NCI-H2227 (cell line): ENCODE data around the gene RPL3.

Experiments
- DNase-seq: peaks from one replicate; lab custom pipeline; 2025; ENCODE audit not compliant: unreplicated experiment; lab: John Stamatoyannopoulos, UW

RPL3 gene

GRCh38 chr22:39301108-39301507 is 18.3 kb downstream of the RPL3 start:
- no peak for DNase-seq

GRCh38 chr22:39300186-39300830 is 19.1 kb downstream of the RPL3 start:
- DNase-seq = no peak

- no peak for DNase-seq
Measured at GRCh38 chr22:39299829-39300178, 19.6 kb downstream of the RPL3 start.

DNA sequence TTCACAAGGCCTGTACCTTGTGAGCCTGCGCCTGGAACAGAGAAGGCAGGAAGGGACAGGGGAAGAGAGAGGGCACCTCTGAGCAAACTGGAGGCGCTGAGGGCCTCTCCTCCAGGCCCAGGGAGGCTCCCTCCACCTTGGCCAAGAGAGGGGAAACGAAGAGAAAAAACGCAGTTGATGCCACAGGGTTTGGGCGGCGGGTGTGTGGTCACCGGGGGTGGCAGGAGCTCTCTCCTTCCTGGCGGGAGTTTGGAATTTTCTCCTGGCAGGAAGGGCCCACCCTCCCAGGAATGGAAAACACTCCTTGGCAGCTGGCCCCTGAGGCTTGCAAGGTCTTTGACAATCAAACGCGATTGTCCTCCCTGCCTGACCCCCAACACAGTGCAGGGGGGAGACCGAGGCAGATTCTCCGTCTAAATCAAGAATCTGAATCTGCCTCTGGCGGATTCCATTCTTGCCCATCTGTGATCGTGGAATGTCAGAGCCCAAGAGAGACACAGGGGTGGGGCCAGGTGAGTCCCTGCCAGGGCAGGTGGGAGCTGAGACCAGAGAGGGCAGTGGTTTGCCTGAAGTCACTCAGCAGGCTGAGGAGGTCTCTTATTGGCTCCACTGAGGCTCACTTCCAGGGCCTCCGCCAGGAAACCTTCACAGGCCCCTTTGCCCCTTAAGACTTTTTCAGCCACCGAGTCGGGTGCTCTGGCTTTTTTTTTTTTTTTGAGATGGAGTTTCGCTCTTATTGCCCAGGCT is 21.0 kb downstream of the RPL3 start:
- DNase-seq = no peak

DNA sequence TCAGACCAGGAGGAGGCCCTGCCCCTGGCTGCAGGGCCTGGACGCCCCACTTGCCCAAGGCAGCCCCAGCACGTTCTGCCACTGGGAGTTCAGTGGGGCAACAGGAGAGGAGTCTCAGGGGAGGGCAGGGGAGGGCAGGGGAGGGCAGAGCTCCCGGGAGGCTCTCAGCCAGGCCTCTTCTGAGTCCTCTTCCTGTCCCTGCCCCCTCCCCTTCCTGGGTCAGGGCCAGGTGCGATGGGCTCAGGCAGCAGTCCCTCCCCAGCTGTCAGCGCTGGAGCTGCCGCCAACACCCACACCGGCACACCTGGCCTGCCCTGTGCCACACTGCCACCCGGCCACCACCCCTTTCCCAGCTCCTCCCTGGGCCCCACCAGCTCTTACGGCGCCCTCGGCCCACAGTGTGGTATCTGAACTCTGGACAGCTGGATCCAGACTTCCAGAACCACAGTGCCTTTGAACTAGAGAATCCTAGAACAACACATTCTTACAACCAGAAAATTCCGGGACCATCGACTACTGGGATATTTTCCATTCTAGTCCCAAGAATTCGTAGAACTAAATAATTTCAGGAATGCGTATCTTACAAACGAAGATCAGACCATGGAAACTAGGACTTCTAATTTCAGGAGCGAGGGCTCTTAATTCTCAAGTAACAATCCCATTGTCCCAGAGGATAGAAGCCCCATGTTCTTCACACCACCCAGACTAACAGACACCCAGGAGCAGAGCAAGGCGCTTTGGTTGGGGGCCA is 21.8 kb downstream of the RPL3 start:
- DNase-seq = no peak

DNA sequence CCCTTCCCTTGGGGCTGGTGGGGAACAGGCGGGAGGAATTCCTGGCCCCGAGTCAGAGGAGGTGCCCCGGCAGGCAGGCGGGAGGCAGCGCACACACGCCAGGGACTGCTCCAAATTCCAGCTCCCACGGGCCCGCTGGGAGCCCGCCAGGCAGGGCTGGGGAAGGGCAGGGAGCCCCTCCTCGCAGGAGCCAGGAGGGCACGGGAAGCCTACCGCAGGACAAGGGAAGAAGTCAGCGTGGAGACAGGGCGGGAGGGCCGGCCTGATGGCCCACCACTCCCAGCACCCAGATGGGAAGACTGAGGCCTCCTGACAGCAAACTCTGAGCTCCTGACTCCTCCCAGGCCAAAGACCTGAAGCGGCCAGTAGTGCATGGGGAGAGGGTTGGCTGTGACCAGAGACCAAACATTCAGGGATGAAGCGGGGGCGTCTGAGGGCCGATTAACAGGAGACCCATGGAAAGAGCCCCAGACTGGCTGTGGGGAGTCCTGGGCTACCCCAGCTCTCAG is 22.4 kb downstream of the RPL3 start:
- no peak for DNase-seq

DNA sequence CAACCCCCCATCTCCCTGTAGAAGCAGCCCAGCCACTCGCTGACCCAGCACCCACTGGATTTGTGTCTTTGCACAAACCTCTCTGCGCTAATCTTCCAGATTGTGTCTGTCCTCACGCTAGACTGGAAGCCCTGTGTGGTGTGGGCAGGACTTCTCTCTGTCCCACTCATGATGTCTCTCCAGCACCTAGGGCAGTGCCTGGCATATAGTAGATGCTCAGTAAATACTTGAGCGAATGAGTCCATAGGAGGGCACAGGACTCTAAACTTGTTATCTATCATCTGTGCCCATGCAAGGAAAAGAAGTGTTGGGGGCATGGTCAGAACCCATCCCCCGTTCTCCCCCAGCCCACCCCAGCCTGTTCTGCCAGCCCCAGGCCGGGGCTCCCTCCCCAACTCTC is 22.9 kb downstream of the RPL3 start:
- no peak for DNase-seq

DNA sequence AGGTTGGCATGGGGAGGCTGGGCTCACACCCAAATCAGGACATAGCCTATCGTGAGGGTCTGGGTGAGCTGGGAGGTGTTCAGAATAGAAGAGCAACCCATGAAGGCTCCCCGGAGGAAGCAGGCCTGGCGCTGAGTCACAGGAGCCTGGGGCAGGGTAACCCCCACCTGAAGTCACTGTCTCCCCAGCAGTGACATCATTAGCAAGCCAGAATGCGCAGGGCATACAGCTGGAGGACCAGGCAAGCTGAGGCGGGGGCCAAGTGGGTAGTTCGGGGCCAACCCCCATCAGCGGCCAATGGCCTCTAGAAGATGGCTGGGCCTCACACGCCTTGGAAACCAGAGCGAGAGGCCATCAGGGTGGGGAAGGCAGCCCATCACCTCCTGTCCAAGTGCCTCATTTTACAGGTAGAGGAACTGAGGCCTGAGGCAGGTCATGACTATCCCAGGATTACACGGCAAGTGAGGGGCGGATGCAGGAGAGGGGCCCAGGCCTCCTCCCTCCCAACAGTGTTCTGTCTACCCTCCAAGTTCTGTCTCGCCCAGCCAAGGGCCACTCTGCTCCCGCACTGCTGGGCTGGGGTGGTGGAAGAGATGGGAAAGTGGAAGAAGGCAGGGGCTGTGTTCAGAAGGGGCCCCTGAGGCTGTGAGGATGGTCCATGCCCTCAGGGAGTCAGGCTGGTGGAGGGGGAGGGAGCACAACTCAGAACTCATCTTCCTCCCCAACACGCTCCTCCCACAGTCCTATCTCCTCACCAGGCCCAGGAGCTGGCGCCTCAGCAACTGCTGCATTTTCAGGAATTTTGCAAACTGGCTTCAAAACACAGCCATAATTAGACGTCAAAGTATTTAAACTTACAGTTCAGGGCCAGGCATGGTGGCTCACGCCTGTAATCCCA is 24.6 kb downstream of the RPL3 start:
- DNase-seq = no peak

DNA sequence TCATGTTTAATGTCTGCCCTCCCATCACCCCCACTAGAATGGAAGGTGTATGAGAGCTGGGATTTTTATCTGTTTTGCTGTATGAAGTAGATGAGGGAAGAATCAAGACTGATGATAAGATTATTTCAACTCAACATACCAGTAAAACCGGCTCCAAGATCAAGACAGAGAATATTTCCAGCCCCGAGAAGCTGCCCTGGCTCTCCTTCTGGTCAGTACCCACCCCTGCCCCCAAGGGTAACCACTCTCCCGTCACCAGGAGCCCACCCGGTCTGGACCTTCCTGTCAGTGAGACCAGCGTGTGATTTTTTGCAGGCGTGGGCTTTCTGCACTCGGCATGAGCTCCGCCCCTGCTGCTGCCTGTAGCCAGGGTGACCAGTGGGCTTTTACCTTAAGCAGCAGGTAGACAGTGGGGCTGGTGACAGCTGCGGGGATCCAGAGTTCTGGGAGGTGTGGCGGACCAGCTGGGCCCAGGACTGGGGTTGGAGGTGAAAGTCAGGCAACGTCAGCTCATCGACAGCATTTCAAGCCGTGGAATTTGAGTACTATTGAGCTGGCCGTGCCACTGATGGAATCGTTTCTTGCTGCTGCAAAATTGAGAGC is 25.6 kb downstream of the RPL3 start:
- DNase-seq = no peak

DNA sequence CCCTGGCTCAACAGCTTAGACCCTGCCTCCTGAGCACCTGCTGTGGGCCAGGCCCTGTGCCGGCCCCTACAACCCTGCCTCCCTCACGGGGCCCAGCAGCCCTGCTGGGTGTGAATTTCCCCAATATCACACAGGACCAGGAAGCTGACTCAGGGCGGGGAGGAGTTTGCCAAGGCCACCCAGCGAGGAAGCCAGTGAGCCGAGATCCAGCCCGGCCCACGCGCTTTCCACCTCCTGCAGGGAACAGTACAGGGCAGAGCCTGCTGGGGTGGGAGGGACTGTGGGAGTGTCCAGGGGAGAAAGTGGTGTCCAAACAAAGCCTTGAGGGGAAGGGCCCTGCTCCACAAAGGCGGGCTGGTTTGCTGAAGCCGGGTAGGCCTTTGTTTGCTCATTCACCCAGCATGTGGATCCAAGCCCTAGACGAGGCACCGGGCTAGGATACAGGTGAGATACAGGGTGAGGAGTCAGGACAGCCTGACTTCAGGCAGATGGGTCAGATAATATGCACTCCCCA is 26.8 kb downstream of the RPL3 start:
- DNase-seq = peak; percentile 25

- no peak for DNase-seq
Measured at GRCh38 chr22:39292031-39292462, 27.4 kb downstream of the RPL3 start.

DNA sequence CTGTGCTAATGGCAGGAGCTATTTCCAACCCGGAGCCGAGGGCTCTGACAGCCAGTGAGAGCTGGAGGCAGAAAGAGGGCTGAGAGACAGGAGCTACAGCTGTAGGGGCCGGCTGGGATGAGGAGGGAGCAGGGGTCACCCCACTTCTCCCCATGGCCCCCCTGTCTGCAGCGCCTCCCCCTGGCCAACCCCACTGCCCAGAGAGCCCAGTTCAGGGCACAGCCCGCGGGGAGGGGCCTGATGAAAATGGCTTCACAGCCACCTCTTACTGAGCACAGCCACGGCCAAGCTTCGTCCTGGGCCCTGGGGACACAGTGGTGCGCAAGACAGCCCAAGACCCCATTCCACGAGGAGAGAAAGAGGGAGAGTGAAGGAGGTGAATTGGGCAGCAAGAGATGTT is 27.9 kb downstream of the RPL3 start:
- DNase-seq = no peak

DNA sequence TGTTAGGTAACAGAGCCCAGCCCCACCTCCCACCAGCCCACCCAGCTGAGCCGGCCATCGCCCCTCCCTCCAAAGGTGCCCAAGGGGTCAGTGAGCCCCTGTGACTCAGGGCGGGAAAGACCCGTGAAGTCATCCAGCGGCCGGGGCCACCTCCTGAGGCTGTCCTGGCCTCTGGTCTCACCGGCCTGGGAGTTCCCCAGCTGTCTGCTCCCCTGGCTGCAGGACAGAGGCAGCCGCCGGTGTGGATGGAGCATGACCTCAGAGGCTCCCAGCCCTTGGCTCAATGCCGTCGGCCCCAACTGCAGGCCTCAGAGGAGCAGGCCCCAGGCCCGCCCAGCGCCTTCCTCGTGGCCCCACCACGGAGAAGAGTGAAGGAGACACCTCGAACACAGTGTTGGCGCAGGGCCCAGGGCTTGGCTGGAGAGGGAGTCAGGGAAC is 28.7 kb downstream of the RPL3 start:
- no peak for DNase-seq

- no peak for DNase-seq
Measured at GRCh38 chr22:39289975-39290720, 29.3 kb downstream of the RPL3 start.

- DNase-seq = no peak
Measured at GRCh38 chr22:39289533-39289932, 29.9 kb downstream of the RPL3 start.

- no peak for DNase-seq
Measured at GRCh38 chr22:39288135-39288898, 31.1 kb downstream of the RPL3 start.

GRCh38 chr22:39287076-39287725 is 32.2 kb downstream of the RPL3 start:
- DNase-seq = no peak

GRCh38 chr22:39284983-39285382 is 34.4 kb downstream of the RPL3 start:
- DNase-seq = no peak
